PC-3 (cell line): ENCODE measurements around the gene ERG28. TPM values are rescaled to one million over a fixed set of nuclear protein-coding genes. Genes with fewer than 3 reads are reported as not detected.

Experiments used
- ATAC-seq: fragments of 200-7000 bp; cut with Tn5 transposase; 2 replicates; pipeline ENCODE4 v1.9.1; 2020; ENCODE audit warnings: mild to moderate bottlenecking, moderate library complexity
- BruUV-seq: library from RNA; stranded (reverse); fragments of 400-500 nt; replicated peaks from 2 replicates; lab custom pipeline; 2021; lab: Mats Ljungman, UMichigan
- CTCF ChIA-PET: fragments of 300-600 bp; sonication (Branson Sonifier 250); formaldehyde crosslinking; loops from one replicate; lab custom pipeline; 2022; ENCODE audit warnings: antibody characterized with exemption; lab: Charles Lee
- POLR2A ChIA-PET: fragments of 300-600 bp; sonication (Branson Sonifier 250); formaldehyde crosslinking; loops from one replicate; lab custom pipeline; 2022; ENCODE audit warnings: antibody characterized with exemption; ENCODE audit not compliant: unreplicated experiment; lab: Charles Lee
- DNase-seq: peaks from one replicate; pipeline ENCODE4 v3.0.0-alpha.2; 2015
- H2AFZ ChIP-seq: fragments of 300-600 bp; sonication (generic); 2 replicates; pipeline ENCODE4 v1.6.0; 2016; ENCODE audit warnings: antibody characterized with exemption, low read length
- H3F3A ChIP-seq: fragments of 300-600 bp; sonication (generic); one replicate; pipeline ENCODE4 v1.6.0; 2017; ENCODE audit warnings: antibody characterized with exemption, low read length, control low read depth, mild to moderate bottlenecking; ENCODE audit not compliant: unreplicated experiment
- H3K27ac ChIP-seq: fragments of 300-600 bp; sonication (generic); 2 replicates; pipeline ENCODE4 v1.5.1; 2016; ENCODE audit warnings: mild to moderate bottlenecking, low read length
- H3K27me3 ChIP-seq: fragments of 300-600 bp; sonication (generic); 2 replicates; pipeline ENCODE4 v1.6.1; 2016; ENCODE audit warnings: low read length, mixed read lengths
- H3K36me3 ChIP-seq: fragments of 300-600 bp; sonication (generic); 2 replicates; pipeline ENCODE4 v1.6.1; 2016; ENCODE audit warnings: low read depth, mixed run types, low read length, mixed read lengths
- H3K4me1 ChIP-seq: fragments of 300-600 bp; sonication (generic); 2 replicates; pipeline ENCODE4 v1.5.1; 2016; ENCODE audit warnings: low read length; ENCODE audit not compliant: insufficient read depth
- H3K4me2 ChIP-seq: fragments of 300-600 bp; sonication (generic); 2 replicates; pipeline ENCODE4 v1.6.0; 2016; ENCODE audit warnings: low read length
- H3K4me3 ChIP-seq: fragments of 300-600 bp; sonication (generic); 2 replicates; pipeline ENCODE4 v1.5.1; 2016; ENCODE audit warnings: mild to moderate bottlenecking, low read length, mixed read lengths
- H3K79me2 ChIP-seq: fragments of 300-600 bp; sonication (generic); 2 replicates; pipeline ENCODE4 v1.6.1; 2017; ENCODE audit warnings: low read length, mixed read lengths
- H3K9ac ChIP-seq: fragments of 300-600 bp; sonication (generic); 2 replicates; pipeline ENCODE4 v1.6.0; 2016; ENCODE audit warnings: mild to moderate bottlenecking, low read length
- H3K9me2 ChIP-seq: fragments of 300-600 bp; sonication (generic); replicated peaks from 2 replicates; pipeline ENCODE4 v1.6.1; 2016; ENCODE audit warnings: mixed run types, low read length, mixed read lengths
- H3K9me3 ChIP-seq: fragments of 300-600 bp; sonication (generic); 2 replicates; pipeline ENCODE4 v1.6.1; 2016; ENCODE audit warnings: low read length, mixed read lengths
- H4K20me1 ChIP-seq: fragments of 300-600 bp; sonication (generic); 2 replicates; pipeline ENCODE4 v1.6.1; 2016; ENCODE audit warnings: low read length, mixed read lengths
- CTCF ChIP-seq: fragments of 300-600 bp; sonication (generic); conservative IDR thresholded peaks from 2 replicates; pipeline ENCODE4 v1.5.1; 2017; ENCODE audit warnings: antibody characterized with exemption, low read depth, mild to moderate bottlenecking, low read length
- EZH2 ChIP-seq: fragments of 300-600 bp; sonication (generic); IDR thresholded peaks from one replicate; pipeline ENCODE4 v1.6.1; 2017; ENCODE audit warnings: antibody characterized with exemption, mild to moderate bottlenecking, low read length; ENCODE audit not compliant: unreplicated experiment
- EZH2phosphoT487 ChIP-seq: fragments of 300-600 bp; sonication (generic); IDR thresholded peaks from 2 replicates; pipeline ENCODE4 v1.6.1; 2018; ENCODE audit warnings: mild to moderate bottlenecking, antibody characterized with exemption, low read length, borderline replicate concordance
- intact Hi-C: fragments of 100-400 bp; cut with micrococcal nuclease; formaldehyde crosslinking; loops from 2 replicates; pipeline ENCODE4 v1.9.0; 2023
- total RNA-seq: library from RNA; depleted of rRNA; stranded (reverse); fragments of >200 nt; gene quantifications from 2 replicates; pipeline ENCODE4 v1.2.3, GENCODE V29; 2014

ERG28 gene
- total RNA-seq, 1 experiment from 2014 or later, result 13.9 TPM

GRCh38 chr14:75702122-75702521 lies 41.4 kb upstream of the ERG28 start:
- intact Hi-C loops, result no loop called here

GRCh38 chr14:75700295-75700694 lies 39.6 kb upstream of the ERG28 start:
- intact Hi-C loops, result no loop called here
- no peaks in the 10 kb centered on the region for H3K79me2 ChIP-seq
- DNase-seq (no peak), ATAC-seq (no peak)
- H3K4me2 ChIP-seq, result no peak overlapping the region
- H3K9me2 ChIP-seq, result no peaks in the 10 kb centered on the region
- H3K9ac ChIP-seq, result no peak overlapping the region
- H3K36me3 ChIP-seq, result peaks cover 18% of the 10 kb centered on the region; the same call in 1 of the 2 replicates
- no peaks in the 10 kb centered on the region for H3F3A ChIP-seq
- H2AFZ ChIP-seq, result no peak overlapping the region
- CTCF ChIA-PET, result no interaction called here
- POLR2A ChIA-PET, result no interaction called here
- TF ChIP-seq EZH2, result no peak
- H4K20me1 ChIP-seq, result no peaks in the 10 kb centered on the region
- H3K4me1 ChIP-seq, result no peaks in the 10 kb centered on the region
- no peaks in the 10 kb centered on the region for H3K9me3 ChIP-seq
- no peak overlapping the region for H3K27ac ChIP-seq
- BruUV-seq, result no TSS peak
- no peak overlapping the region for H3K4me3 ChIP-seq
- no peaks in the 10 kb centered on the region for H3K27me3 ChIP-seq

More at GRCh38 chr14:75702122-75702521, 41.4 kb upstream of the ERG28 start:
- peaks cover 14% of the 10 kb centered on the region; the same call in 1 of the 2 replicates for H3K36me3 ChIP-seq
- no peak overlapping the region for H3K9ac ChIP-seq
- DNase-seq, result no peak
- H3K9me3 ChIP-seq, result no peaks in the 10 kb centered on the region
- H3K4me1 ChIP-seq, result no peaks in the 10 kb centered on the region
- no peaks in the 10 kb centered on the region for H4K20me1 ChIP-seq
- H3K4me2 ChIP-seq, result no peak overlapping the region
- no peak overlapping the region for H3K27ac ChIP-seq
- ChIA-PET POLR2A (no interaction called here), CTCF (interaction anchor here (0.7 kb wide), 1 partner anchor 151 kb away, joined by 3 read pairs; no protein-coding TSS in a partner anchor)
- BruUV-seq, result no TSS peak
- ATAC-seq, result no peak
- H3K27me3 ChIP-seq, result no peaks in the 10 kb centered on the region
- H2AFZ ChIP-seq, result no peak overlapping the region
- H3K79me2 ChIP-seq, result no peaks in the 10 kb centered on the region
- H3F3A ChIP-seq, result no peaks in the 10 kb centered on the region
- no peak for TF ChIP-seq EZH2phosphoT487
- TF ChIP-seq EZH2, result no peak
- TF ChIP-seq CTCF, result no peak
- H3K4me3 ChIP-seq, result no peak overlapping the region
- no peaks in the 10 kb centered on the region for H3K9me2 ChIP-seq

- Histone ChIP-seq H3K27ac (no peak overlapping the region), H3K27me3 (no peaks in the 10 kb centered on the region), H4K20me1 (no peaks in the 10 kb centered on the region), H3K36me3 (peaks cover 26% of the 10 kb centered on the region), H3K4me1 (no peaks in the 10 kb centered on the region), H3K79me2 (no peaks in the 10 kb centered on the region), H3F3A (no peaks in the 10 kb centered on the region), H3K4me3 (no peak overlapping the region), H2AFZ (no peak overlapping the region), H3K9ac (no peak overlapping the region), H3K9me2 (no peaks in the 10 kb centered on the region), H3K4me2 (no peak overlapping the region), H3K9me3 (no peaks in the 10 kb centered on the region)
- intact Hi-C loops, result no loop called here
- no peak for DNase-seq
- ChIA-PET CTCF (no interaction called here), POLR2A (no interaction called here)
- TF ChIP-seq EZH2phosphoT487, result no peak
- no peak for TF ChIP-seq CTCF
- no peak for TF ChIP-seq EZH2
- ATAC-seq, result no peak
- no TSS peak for BruUV-seq
These were observed 38.7 kb upstream of the ERG28 start for GRCh38 chr14:75699331-75699730.
